SK-N-MC (cell line): Measurements from ENCODE around the gene AGRP.

Experiments used
- EZH2 ChIP-seq: fragments of 200-600 bp; sonication (generic); IDR thresholded peaks from one replicate; pipeline ENCODE4 v1.6.1; 2017; ENCODE audit warnings: antibody characterized with exemption
- FOXP2 ChIP-seq: optimal IDR thresholded peaks from 2 replicates; pipeline ENCODE3; 2011; ENCODE audit warnings: mild to moderate bottlenecking, moderate library complexity; ENCODE audit not compliant: insufficient read depth; ENCODE audit errors: extremely low read length, control extremely low read depth
- POLR2AphosphoS5 ChIP-seq: IDR thresholded peaks from 2 replicates; pipeline ENCODE4 v1.6.1; 2012; ENCODE audit warnings: mild to moderate bottlenecking, low read depth, low read length, borderline replicate concordance

DNA sequence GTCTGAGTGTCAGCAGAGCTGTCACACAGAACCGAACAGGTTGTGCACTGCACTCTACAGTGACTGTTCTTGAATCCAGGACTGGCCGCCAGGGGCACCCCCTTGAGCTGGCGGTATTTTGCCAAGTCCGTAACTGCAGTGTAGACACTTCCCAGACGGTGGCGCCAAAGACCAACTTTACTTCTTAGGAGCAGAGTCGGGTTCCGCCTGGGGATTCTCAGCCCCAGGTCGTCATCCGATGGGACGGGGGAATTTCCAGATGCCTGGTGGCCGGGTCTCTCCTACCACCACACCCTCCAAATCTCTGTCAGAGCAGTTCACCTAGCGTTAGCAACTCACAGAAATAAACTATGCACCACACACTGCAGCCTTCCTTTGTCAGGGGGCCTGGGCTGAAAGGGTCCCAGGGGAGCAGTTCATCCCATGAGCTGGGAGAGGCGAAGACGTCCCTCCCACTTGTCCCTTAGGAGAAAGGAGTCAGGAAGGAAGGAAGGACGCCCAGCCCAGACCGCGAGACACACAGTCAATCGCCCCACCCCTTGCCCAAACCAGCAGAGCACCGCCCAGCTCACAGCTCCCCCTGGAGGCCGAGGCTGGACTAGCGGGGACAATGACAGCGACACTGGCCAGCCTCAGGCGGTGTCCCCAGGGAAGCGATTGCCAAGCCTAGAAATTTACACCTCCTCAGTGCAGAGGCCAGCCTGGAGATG lies 37.9 kb upstream of the AGRP start:
- TF ChIP-seq POLR2AphosphoS5 (no peak), EZH2 (no peak), FOXP2 (no peak)
